Transverse colon (tissue), 4 donors: Measurements from ENCODE around the gene ACOT11.

Experiments used
- CTCF ChIP-seq, 5 experiments: fragments of 200-600 bp in 3 of 5; fragments of 450-650 bp in 2 of 5; sonication (generic) in 3 of 5; IDR thresholded peaks; 1 replicate in 2 of 5; 2 replicates in 3 of 5; pipeline ENCODE4 v1.5.1; 2016 to 2017; ENCODE audit warnings: antibody characterized with exemption in 5 of 5, inconsistent platforms in 3 of 5, mild to moderate bottlenecking in 2 of 5, moderate library complexity in 1 of 5
- POLR2A ChIP-seq: fragments of 450-650 bp; IDR thresholded peaks from one replicate; pipeline ENCODE4 v1.6.1; 2016; ENCODE audit warnings: antibody characterized with exemption, mild to moderate bottlenecking, moderate library complexity
- POLR2AphosphoS5 ChIP-seq, 3 donors: sonication (generic); formaldehyde crosslinking; IDR thresholded peaks; one replicate each; pipeline ENCODE4 v1.6.1; 2016; ENCODE audit warnings: antibody characterized with exemption in 3 of 3

- no peak for TF ChIP-seq CTCF (IDR thresholded peaks at IDR 0.05)
- no peak for TF ChIP-seq POLR2A
- TF ChIP-seq POLR2AphosphoS5 (IDR thresholded peaks at IDR 0.05): no peak
Observed at GRCh38 chr1:54643736-54644135, 95.7 kb downstream of the ACOT11 start.
